IMR-90 (cell line): ENCODE measurements around the gene GPR142. TPM values are rescaled to one million over a fixed set of nuclear protein-coding genes. Genes with fewer than 3 reads are reported as not detected.

Experiments used
- ATAC-seq: fragments of 200-7000 bp; cut with Tn5 transposase; 2 replicates; pipeline ENCODE4 v1.9.1; 2020; ENCODE audit warnings: low read depth, mild to moderate bottlenecking, moderate library complexity
- BruUV-seq: library from RNA; stranded (reverse); fragments of 400-500 nt; replicated peaks from 2 replicates; lab custom pipeline; 2021; lab: Mats Ljungman, UMichigan
- CTCF ChIA-PET: fragments of 300-600 bp; formaldehyde crosslinking; extraction: SDS; loops from one replicate; lab custom pipeline; 2021; ENCODE audit warnings: antibody characterized with exemption; lab: Yijun Ruan, JAX
- POLR2A ChIA-PET: fragments of 300-600 bp; sonication (Branson Sonifier 250); formaldehyde crosslinking; loops from one replicate; lab custom pipeline; 2022; ENCODE audit warnings: antibody characterized with exemption; ENCODE audit not compliant: unreplicated experiment; lab: Charles Lee
- DNase-seq: peaks from one replicate; pipeline ENCODE4 v3.0.0; 2013
- H2AFZ ChIP-seq: replicated peaks from 2 replicates; pipeline ENCODE3; 2013; ENCODE audit warnings: low read length, mild to moderate bottlenecking; ENCODE audit not compliant: poor library complexity
- H2AK5ac ChIP-seq: 2 replicates; pipeline ENCODE4 v1.6.1; 2013; ENCODE audit warnings: low read depth, low read length, inconsistent platforms
- H2AK9ac ChIP-seq: replicated peaks from 2 replicates; pipeline ENCODE3; 2013; ENCODE audit warnings: mild to moderate bottlenecking, low read depth, low read length, moderate library complexity; ENCODE audit not compliant: poor library complexity
- H2BK120ac ChIP-seq: 2 replicates; pipeline ENCODE4 v1.6.1; 2013; ENCODE audit warnings: low read depth, low read length, inconsistent platforms
- H2BK15ac ChIP-seq: 3 replicates; pipeline ENCODE4 v1.6.1; 2013; ENCODE audit warnings: low read depth, low read length, inconsistent platforms
- H2BK20ac ChIP-seq: 2 replicates; pipeline ENCODE4 v1.6.1; 2013; ENCODE audit warnings: low read depth, mild to moderate bottlenecking, inconsistent platforms, low read length, moderate library complexity
- H2BK5ac ChIP-seq: 2 replicates; pipeline ENCODE4 v1.6.1; 2013; ENCODE audit warnings: mild to moderate bottlenecking, low read depth, low read length, inconsistent platforms; ENCODE audit not compliant: poor library complexity, severe bottlenecking
- H3K14ac ChIP-seq: replicated peaks from 2 replicates; pipeline ENCODE4 v1.6.1; 2013; ENCODE audit warnings: low read depth, low read length, inconsistent platforms
- H3K18ac ChIP-seq: 2 replicates; pipeline ENCODE4 v1.6.1; 2013; ENCODE audit warnings: low read depth, low read length, control low read depth
- H3K23ac ChIP-seq: 2 replicates; pipeline ENCODE4 v1.6.1; 2013; ENCODE audit warnings: low read depth, low read length, inconsistent platforms
- H3K27ac ChIP-seq: 2 replicates; pipeline ENCODE4 v1.5.1; 2013; ENCODE audit warnings: mild to moderate bottlenecking, control low read depth, low read length; ENCODE audit not compliant: insufficient read depth
- H3K27me3 ChIP-seq: 2 replicates; pipeline ENCODE4 v1.6.1; 2013; ENCODE audit warnings: low read length; ENCODE audit not compliant: control insufficient read depth, insufficient read depth
- H3K36me3 ChIP-seq: 2 replicates; pipeline ENCODE4 v1.6.1; 2013; ENCODE audit warnings: low read length, mixed read lengths; ENCODE audit not compliant: control insufficient read depth, insufficient read depth
- H3K4ac ChIP-seq: 2 replicates; pipeline ENCODE4 v1.6.1; 2013; ENCODE audit warnings: low read depth, low read length, inconsistent platforms
- H3K4me1 ChIP-seq: 2 replicates; pipeline ENCODE4 v1.6.1; 2013; ENCODE audit warnings: low read length, mixed read lengths; ENCODE audit not compliant: control insufficient read depth, insufficient read depth
- H3K4me2 ChIP-seq: 2 replicates; pipeline ENCODE4 v1.6.1; 2013; ENCODE audit warnings: low read depth, mild to moderate bottlenecking, control low read depth, low read length, moderate library complexity
- H3K4me3 ChIP-seq: 2 replicates; pipeline ENCODE4 v1.5.1; 2013; ENCODE audit warnings: low read depth, mild to moderate bottlenecking, control low read depth, low read length, moderate library complexity; ENCODE audit not compliant: insufficient read depth
- H3K56ac ChIP-seq: 2 replicates; pipeline ENCODE4 v1.6.1; 2013; ENCODE audit warnings: low read length, inconsistent platforms; ENCODE audit not compliant: insufficient read depth; ENCODE audit errors: extremely low read depth
- H3K79me1 ChIP-seq, 2 experiments: 2 replicates each; pipeline ENCODE4 v1.6.1; 2013; ENCODE audit warnings: low read length in 2 of 2, inconsistent platforms in 1 of 2, low read depth in 1 of 2
- H3K9ac ChIP-seq: 2 replicates; pipeline ENCODE4 v1.6.1; 2013; ENCODE audit warnings: low read depth, low read length, control low read depth
- H3K9me1 ChIP-seq: 2 replicates; pipeline ENCODE4 v1.6.1; 2013; ENCODE audit warnings: low read length, inconsistent platforms; ENCODE audit not compliant: insufficient read depth
- H3K9me3 ChIP-seq: 2 replicates; pipeline ENCODE4 v1.6.1; 2013; ENCODE audit warnings: low read length; ENCODE audit not compliant: control insufficient read depth, insufficient read depth
- H4K20me1 ChIP-seq: 2 replicates; pipeline ENCODE4 v1.6.1; 2013; ENCODE audit warnings: low read length, inconsistent platforms; ENCODE audit not compliant: insufficient read depth
- H4K5ac ChIP-seq: 2 replicates; pipeline ENCODE4 v1.6.1; 2013; ENCODE audit warnings: mild to moderate bottlenecking, low read depth, low read length, control low read depth
- H4K8ac ChIP-seq, 2 experiments: 2 replicates each; pipeline ENCODE4 v1.6.1; 2013; ENCODE audit warnings: low read depth in 2 of 2, low read length in 2 of 2, control low read depth in 1 of 2, inconsistent platforms in 1 of 2
- H4K91ac ChIP-seq: 2 replicates; pipeline ENCODE4 v1.6.1; 2013; ENCODE audit warnings: low read depth, low read length, inconsistent platforms; ENCODE audit not compliant: insufficient read depth
- CHD1 ChIP-seq: IDR thresholded peaks from 2 replicates; pipeline ENCODE4 v1.6.1; 2012; ENCODE audit warnings: low read depth, low read length, improper control_type of control experiment
- CTCF ChIP-seq: conservative IDR thresholded peaks from 2 replicates; pipeline ENCODE4 v1.5.1; 2012; ENCODE audit warnings: mild to moderate bottlenecking, low read depth, low read length, improper control_type of control experiment
- MXI1 ChIP-seq: IDR thresholded peaks from 2 replicates; pipeline ENCODE4 v1.6.1; 2012; ENCODE audit warnings: low read depth, mild to moderate bottlenecking, low read length, moderate library complexity, borderline replicate concordance
- RAD21 ChIP-seq: IDR thresholded peaks from 2 replicates; pipeline ENCODE4 v1.6.1; 2012; ENCODE audit warnings: low read length, improper control_type of control experiment
- WGBS, 2 experiments: methylation state at CpG; one replicate each; pipeline versions ENCODE4 v1.1.5 to v1.1.7; 2013; ENCODE audit warnings: missing lambda C conversion rate in 2 of 2; ENCODE audit not compliant: insufficient read length in 1 of 2; ENCODE audit errors: extremely low coverage in 2 of 2; 5-methylcytosine and 5-hydroxymethylcytosine counted together
- dilution Hi-C: fragments of 300-500 bp; cut with HindIII; formaldehyde crosslinking; loops from one replicate; pipeline ENCODE4 v1.14.3; 2018; ENCODE audit warnings: low sequenced_read_pairs; ENCODE audit not compliant: unreplicated experiment
- in situ Hi-C: fragments of 300-500 bp; cut with MboI; formaldehyde crosslinking; loops from 3 replicates; pipeline ENCODE4 v1.14.3; 2019; ENCODE audit warnings: low sequenced_read_pairs, inconsistent platforms, mixed read lengths
- intact Hi-C: fragments of 100-400 bp; cut with micrococcal nuclease; formaldehyde crosslinking; loops from 2 replicates; pipeline ENCODE4 v1.10.0; 2022
- polyA plus RNA-seq, 3 experiments: library from polyadenylated mRNA; depleted of rRNA; stranded (reverse); fragments of >200 nt; gene quantifications; 2 replicates each; pipeline ENCODE4 v1.2.3, GENCODE V29; 2012; ENCODE audit warnings: low replicate concordance in 1 of 3
- total RNA-seq: library from RNA; depleted of rRNA; stranded (reverse); fragments of >200 nt; gene quantifications from 2 replicates; pipeline ENCODE4 v1.2.3, GENCODE V29; 2012

The GPR142 gene
- total and polyA plus RNA-seq, 2 of the 4 experiments (the other 2 are of a cell fraction), result not detected

- Histone ChIP-seq H3K4me1 (no peaks in the 10 kb centered on the region), H2AFZ (no peak overlapping the region), H3K14ac (no peak overlapping the region), H3K23ac (no peak overlapping the region), H3K9ac (no peak overlapping the region), H2BK15ac (no peak overlapping the region), H2BK120ac (no peak overlapping the region), H3K27ac (no peak overlapping the region), H3K4ac (no peak overlapping the region), H3K18ac (no peak overlapping the region), H3K27me3 (no peaks in the 10 kb centered on the region; the same call in 1 of the 2 replicates), H3K9me1 (no peaks in the 10 kb centered on the region), H3K9me3 (no peaks in the 10 kb centered on the region), H3K56ac (no peak overlapping the region), H2AK5ac (no peak overlapping the region), H2BK5ac (no peak overlapping the region), H4K91ac (no peak overlapping the region), H3K79me1 (no peaks in the 10 kb centered on the region), H3K36me3 (no peaks in the 10 kb centered on the region), H4K20me1 (no peaks in the 10 kb centered on the region), H4K5ac (no peak overlapping the region), H3K4me2 (no peak overlapping the region), H2AK9ac (peak overlapping the region; percentile 24), H4K8ac (no peak overlapping the region), H3K4me3 (no peak overlapping the region), H2BK20ac (no peak overlapping the region)
- in situ Hi-C loops (no loop called here), dilution Hi-C loops (no loop called here), intact Hi-C loops (no loop called here)
- no TSS peak for BruUV-seq
- TF ChIP-seq MXI1 (no peak), CTCF (no peak), CHD1 (no peak), RAD21 (no peak)
- WGBS, 2 experiments, result 74% methylated on average over 3 of the region's 8 CpGs; no CpG with 5 or more reads in 1 of the 2 experiments
- ATAC-seq, result no peak
- DNase-seq, result no peak
- CTCF ChIA-PET, result no interaction called here
- POLR2A ChIA-PET, result no interaction called here
Observed at GRCh38 chr17:74343121-74343520, 24.2 kb upstream of the GPR142 start.
